GM18519 (cell line): ENCODE data around the gene ATF4.

Experiments
- ATAC-seq: cut with Tn5 transposase; IDR thresholded peaks from one replicate; pipeline ENCODE4 v1.9.1; 2021; ENCODE audit warnings: mild to moderate bottlenecking, moderate library complexity; ENCODE audit not compliant: unreplicated experiment, low FRiP score

The ATF4 gene, protein sequence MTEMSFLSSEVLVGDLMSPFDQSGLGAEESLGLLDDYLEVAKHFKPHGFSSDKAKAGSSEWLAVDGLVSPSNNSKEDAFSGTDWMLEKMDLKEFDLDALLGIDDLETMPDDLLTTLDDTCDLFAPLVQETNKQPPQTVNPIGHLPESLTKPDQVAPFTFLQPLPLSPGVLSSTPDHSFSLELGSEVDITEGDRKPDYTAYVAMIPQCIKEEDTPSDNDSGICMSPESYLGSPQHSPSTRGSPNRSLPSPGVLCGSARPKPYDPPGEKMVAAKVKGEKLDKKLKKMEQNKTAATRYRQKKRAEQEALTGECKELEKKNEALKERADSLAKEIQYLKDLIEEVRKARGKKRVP

GRCh38 chr22:39520226-39521105, at the start of gene ATF4:
ATF4 (plus strand) TSS chr22:39520562; CDS start chr22:39521446, 884 bp downstream.
- ATAC-seq, result peak; percentile 21

DNA sequence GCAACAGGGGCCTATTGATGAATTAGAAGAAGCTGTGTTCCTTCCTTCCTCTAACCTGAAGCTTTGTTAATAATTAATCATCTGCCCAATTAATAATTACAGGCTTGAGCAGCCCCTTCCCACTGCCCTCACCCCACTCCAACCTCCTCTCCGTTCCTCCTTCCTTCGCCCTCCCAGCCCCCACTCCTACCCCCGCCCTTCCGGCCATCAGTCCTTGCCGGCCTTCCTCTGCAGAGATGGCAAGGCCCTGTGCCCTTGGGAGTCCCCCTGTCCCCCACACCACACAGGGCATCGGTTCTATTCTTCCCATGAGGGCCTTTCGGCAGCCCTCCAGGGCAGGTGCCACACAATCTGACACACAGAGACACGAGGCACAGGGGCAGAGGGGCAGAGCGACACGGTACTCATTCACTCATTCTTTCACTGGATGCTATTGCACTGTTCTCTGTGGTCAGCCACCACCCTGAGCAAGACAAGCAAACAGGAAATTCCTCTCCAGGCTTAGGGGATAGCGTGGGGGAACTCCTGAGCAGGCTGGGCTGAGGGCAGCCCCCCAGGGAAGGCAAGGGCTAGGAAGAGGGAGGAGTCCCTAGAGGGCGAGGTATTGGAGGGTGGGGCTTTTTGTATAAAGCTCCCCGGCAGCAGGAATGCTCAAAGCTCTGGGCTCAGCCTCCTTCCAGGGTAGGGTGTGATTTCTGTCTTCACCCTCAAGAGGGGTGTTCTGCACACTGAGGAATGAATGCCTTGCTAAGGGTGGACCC, 48.8 kb upstream of the ATF4 start:
- ATAC-seq, result no peak

GRCh38 chr22:39472570-39473556, 47.5 kb upstream of the ATF4 start:
- ATAC-seq, result no peak

- no peak for ATAC-seq
These were observed 46.5 kb upstream of the ATF4 start for GRCh38 chr22:39473851-39474250.

DNA sequence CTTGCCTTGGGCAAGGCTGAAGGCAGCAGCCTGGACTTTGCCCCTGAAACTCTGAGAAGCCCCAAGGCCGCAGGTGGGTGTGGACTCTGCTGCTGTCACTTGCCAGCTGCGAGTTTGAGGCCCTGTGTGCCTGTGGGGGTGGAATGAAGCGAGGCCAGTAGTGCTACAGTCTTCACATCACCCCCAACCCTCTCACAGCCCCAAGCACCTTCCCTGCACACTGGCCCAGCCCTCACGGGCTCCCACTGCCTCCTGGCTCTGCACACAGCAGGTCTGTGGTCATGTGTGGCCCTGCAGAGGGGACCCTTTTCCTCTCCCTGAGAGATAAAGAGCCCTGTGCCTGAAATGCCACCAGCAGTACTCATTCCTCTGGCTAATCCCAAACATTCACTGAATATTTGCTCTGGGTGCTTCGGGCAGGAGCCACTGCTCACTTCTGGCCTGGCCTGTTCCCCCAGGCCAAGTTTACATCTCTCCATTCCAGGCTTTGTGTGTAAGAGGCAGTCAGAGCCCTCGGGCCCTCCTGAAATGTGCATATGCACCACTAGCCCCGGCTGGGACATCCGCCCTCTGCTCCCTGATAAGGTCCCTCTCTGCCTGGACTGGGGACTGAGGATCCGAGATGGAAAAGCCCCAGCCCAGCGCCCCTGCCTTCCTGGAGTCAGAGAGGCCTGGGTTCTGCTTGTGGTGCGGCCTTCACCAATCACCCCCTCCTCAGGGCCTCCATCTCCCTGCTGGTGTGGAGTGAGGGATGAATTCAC, 45.8 kb upstream of the ATF4 start:
- ATAC-seq, result no peak

- ATAC-seq, result no peak
These were observed 45.0 kb upstream of the ATF4 start for GRCh38 chr22:39475337-39475736.

- no peak for ATAC-seq
These were observed 44.5 kb upstream of the ATF4 start for GRCh38 chr22:39475902-39476301.

DNA sequence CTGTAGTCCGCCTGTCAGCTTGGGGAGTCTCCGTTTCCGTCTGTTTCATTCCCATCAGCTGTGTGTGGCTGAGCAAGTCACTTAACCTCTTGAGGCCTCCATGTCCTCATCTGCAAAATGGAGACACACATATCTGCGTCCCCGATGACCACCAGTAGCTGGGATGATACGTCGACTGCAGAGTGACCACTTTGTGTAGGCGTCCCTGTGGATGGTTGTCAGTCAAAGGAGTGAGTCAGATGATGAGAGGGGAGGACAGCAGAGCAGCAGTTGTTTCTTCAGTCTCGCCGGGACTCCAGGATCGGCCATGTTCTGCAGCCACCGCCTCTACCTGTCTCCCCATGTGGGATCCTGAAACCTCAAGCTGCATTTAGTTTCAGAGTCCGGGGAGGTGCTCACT, 43.7 kb upstream of the ATF4 start:
- no peak for ATAC-seq

GRCh38 chr22:39477542-39477941, 42.8 kb upstream of the ATF4 start:
- no peak for ATAC-seq

- ATAC-seq, result no peak
These were observed 41.9 kb upstream of the ATF4 start for GRCh38 chr22:39478441-39478850.

DNA sequence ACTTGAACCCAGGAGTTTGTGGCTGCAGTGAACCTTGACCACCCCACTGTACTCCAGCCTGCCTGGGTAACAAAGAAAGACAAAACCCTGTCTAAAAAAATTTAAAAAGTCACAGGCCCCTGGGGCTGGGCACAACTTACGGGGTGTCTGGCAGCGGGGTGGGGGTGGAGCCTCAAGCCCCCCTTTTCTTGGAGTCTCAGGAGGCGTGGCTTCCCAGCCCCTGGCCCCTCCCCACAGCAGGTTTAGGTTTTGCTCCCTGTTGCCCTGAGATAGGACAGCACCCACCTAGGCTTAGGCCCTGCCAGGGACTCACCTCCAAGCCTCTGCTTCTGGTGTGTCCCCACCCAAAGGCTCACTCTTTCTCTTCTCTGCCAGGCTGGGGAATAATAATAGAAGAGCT, 41.1 kb upstream of the ATF4 start:
- no peak for ATAC-seq

- ATAC-seq, result no peak
These were observed 39.8 kb upstream of the ATF4 start for GRCh38 chr22:39480557-39480956.

DNA sequence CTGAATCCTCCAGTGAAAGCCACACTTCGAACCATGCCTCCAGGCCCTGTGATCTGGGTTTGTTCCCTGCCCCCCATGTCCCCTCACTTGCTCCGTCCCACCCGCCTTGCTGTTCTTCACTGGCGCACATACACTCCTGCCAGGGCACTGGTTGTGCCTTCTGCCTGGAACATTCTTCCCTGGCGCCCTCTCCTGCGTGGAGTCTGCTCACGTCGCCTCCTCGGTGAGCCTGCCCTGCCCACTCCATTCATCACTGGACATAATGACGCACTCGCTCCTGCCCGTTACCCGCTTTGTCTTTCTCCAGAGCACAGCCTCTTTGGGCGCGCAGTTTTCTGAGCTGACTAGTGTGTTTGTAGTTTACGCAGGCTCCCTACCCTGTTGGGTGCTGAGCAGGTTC, 39.3 kb upstream of the ATF4 start:
- ATAC-seq, result no peak

GRCh38 chr22:39481595-39481994, 38.8 kb upstream of the ATF4 start:
- no peak for ATAC-seq

DNA sequence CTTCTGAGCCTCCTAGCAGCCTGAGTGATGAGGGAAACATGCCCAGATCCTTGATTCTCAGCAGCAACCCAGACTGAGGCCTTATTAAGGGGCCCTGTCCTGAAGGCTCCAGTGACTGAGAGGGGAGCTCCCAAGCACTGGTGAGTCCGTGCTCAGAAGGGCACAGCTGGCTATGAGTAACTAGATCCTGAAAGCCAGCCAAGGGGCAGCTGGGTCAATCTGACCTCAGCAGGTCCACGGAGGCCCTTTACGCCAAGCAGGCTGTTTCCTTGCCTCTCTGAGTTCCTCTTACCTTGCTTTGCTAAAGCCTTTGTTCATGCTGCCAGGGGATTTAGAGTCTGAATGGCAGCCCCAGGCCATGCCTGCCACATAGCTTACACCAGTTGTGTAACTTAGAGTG, 37.6 kb upstream of the ATF4 start:
- no peak for ATAC-seq

- ATAC-seq, result no peak
These were observed 33.2 kb upstream of the ATF4 start for GRCh38 chr22:39486951-39487825.

- no peak for ATAC-seq
These were observed 32.4 kb upstream of the ATF4 start for GRCh38 chr22:39487826-39488520.
